Esophagus squamous epithelium (tissue), 4 donors: ENCODE results near the gene NMNAT2.

Experiments
- POLR2A ChIP-seq, 4 donors: fragments of 450-650 bp; IDR thresholded peaks; one replicate each; pipeline ENCODE4 v1.6.1; 2017; ENCODE audit warnings: antibody characterized with exemption in 4 of 4, mild to moderate bottlenecking in 4 of 4, moderate library complexity in 3 of 4
- TF ChIP-seq, protein P1 (sequence below), 6 experiments: fragments of 450-650 bp in 4 of 6; fragments of 200-600 bp in 2 of 6; sonication (generic) in 2 of 6; IDR thresholded peaks; one replicate each; pipeline ENCODE4 v1.5.1; 2016 to 2019; ENCODE audit warnings: antibody characterized with exemption in 6 of 6, mild to moderate bottlenecking in 4 of 6, moderate library complexity in 4 of 6

DNA sequence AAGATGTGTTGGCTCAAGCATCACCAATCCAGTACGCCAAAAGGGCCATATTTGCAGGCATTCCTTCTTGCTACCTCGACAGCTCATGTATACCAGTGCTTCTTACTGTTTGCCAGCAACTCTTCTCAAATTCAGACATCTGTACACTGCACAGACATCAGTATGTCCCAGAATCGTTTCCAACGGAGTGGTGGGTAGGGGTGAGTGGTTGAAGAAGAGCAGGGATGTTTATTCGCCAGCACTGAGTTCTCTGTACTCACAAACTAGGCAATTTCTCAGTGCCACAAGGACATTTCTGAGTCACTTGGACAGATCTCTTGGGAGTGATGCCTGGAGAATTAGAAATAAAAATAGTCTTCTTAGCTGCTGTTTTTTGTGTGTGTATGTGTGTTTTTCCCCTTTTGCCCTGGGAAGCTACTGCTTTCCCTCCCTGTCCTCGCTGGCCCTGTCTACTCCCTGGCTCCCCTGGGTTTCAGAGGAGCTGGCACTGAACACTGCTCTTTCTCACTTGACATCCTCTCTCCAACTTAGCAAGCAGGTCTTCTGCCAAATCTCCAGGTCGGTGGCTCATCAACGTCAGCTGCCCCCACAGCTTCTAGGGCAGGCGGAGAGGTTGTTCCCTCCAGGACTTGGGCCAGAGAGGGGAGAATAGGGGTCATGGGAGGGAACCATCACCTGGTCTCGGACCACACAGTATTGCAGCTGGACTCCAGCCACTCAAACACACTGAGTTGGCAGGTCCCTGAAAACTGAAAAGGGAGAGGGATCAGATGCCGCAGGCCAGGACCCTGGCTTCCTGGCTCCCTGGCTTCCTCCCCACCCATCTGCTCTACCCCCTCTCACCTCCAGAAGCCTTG lies 90.5 kb downstream of the NMNAT2 start:
- TF ChIP-seq, protein P1, sequence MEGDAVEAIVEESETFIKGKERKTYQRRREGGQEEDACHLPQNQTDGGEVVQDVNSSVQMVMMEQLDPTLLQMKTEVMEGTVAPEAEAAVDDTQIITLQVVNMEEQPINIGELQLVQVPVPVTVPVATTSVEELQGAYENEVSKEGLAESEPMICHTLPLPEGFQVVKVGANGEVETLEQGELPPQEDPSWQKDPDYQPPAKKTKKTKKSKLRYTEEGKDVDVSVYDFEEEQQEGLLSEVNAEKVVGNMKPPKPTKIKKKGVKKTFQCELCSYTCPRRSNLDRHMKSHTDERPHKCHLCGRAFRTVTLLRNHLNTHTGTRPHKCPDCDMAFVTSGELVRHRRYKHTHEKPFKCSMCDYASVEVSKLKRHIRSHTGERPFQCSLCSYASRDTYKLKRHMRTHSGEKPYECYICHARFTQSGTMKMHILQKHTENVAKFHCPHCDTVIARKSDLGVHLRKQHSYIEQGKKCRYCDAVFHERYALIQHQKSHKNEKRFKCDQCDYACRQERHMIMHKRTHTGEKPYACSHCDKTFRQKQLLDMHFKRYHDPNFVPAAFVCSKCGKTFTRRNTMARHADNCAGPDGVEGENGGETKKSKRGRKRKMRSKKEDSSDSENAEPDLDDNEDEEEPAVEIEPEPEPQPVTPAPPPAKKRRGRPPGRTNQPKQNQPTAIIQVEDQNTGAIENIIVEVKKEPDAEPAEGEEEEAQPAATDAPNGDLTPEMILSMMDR (IDR thresholded peaks at IDR 0.05): no peak
- TF ChIP-seq POLR2A (IDR thresholded peaks at IDR 0.05): no peak
